GM19240 (cell line): ENCODE data around the gene UBA1.

Experiments
- DNase-seq: peaks from one replicate; pipeline ENCODE4 v3.0.0; 2011; ENCODE audit warnings: low spot score; ENCODE audit not compliant: insufficient read length

Gene UBA1

DNA sequence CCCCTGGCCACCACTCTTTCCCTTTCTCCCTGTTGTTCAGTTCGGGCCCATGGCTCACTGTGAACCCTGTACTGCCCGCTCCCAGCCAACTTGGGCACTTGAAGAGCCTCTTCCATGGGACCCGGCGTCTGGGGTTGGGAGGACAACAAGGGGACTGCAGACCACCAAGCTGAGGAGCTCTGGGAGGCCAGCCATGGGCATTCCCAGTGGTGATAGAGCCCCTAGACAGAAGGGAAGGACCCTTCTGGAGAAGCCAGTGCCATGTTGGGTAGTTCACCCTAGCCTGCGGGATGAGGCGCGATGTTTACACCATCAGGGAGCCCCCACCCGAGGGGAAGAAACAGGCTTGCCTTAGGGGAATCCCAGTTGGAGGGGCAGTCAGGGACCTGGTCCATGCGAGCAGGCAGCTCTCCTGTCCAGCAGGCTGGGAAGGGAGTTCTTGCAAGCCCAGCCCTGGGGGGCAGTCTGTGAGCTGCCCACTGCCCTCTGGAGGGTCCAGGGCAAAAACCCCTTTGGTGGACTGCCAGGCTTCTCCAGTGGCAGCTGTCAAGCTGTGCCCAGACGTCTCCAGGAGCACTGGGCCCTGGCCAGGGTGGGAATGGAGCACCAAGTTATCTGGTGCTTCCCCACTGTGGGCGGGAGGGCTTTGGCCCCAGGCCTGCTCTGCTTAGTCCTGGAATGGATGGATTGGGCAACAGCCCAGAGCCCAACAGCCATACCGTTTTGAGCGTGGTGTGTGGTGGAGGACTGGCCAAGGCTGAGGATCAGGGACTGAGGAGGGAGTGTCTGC, 23.7 kb upstream of the UBA1 start:
- DNase-seq, result no peak

DNA sequence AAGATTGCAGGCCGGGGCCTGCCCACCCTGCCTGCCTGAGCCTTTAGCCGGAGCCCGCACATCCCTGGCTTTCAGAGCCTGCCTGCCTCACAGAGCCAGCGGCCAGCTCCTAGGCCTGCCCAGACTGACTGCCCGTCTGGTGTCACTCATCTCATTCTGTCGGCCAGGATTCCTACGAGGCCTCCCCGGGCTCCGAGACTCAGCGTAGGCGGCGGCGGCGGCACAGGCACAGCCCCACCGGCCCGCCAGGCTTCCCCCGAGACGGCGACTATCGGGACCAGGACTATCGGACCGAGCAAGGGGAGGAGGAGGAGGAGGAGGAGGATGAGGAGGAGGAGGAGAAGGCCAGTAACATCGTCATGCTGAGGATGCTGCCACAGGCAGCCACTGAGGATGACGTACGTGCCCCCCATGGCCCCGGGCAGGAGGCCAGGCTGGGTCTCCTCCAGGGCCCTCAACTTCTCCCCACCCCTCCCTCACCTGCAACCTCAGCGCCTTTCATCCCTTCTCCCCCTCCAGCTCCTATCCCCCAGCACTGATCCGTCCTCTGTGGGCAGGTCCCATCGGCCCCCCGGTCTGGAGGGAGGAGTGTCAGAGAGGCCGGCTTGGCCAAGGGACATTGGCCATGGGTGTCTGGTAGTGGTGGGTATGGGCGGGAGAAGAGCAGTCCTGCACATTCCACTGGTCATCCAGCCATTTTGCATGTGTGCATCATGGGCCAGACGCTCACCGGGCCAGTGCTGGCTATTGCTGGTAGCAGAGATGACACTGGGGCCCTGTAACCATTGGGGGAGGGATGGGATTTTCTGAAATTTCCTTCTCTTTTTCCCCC, 22.6 kb upstream of the UBA1 start:
- DNase-seq, result no peak

DNA sequence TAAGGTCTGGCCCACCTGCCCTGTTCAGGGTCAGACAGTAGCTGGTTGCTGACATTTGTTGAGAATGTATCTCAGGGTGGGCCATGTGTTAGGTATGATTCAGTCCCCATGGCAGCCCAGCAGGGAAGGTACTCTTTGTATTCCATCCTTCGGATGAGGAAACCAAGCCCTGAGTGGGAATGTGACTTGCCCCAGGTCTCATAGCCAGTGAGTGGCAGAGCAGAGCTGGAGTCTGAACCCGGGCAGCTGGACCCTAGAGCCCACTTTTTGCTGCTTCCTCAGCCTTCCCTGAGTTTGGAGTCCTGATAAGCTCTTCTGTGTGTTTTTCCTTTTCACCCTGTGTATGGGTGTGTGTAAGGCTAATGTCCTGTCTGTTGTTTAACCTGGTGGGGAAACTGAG, 21.6 kb upstream of the UBA1 start:
- DNase-seq, result no peak

DNA sequence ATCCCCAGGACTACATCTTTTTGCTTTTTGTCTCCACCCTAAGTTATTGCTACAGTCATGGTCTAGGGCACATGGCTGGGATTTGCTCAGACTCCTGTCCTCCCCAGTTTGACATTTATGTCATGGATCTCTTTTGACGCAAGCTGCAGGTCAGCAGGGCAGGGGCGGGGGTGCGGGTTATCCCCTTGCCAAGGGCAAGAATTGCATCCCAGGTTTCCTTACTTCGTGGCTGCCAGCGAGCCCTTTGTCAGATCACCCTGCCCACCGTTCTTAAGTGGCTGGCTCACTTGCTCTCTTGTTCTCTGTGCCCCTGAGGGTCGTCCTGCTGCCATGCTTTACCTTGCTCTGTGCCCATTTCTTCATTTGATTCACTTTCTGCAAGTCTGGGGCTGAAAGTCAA, 21.1 kb upstream of the UBA1 start:
- no peak for DNase-seq

DNA sequence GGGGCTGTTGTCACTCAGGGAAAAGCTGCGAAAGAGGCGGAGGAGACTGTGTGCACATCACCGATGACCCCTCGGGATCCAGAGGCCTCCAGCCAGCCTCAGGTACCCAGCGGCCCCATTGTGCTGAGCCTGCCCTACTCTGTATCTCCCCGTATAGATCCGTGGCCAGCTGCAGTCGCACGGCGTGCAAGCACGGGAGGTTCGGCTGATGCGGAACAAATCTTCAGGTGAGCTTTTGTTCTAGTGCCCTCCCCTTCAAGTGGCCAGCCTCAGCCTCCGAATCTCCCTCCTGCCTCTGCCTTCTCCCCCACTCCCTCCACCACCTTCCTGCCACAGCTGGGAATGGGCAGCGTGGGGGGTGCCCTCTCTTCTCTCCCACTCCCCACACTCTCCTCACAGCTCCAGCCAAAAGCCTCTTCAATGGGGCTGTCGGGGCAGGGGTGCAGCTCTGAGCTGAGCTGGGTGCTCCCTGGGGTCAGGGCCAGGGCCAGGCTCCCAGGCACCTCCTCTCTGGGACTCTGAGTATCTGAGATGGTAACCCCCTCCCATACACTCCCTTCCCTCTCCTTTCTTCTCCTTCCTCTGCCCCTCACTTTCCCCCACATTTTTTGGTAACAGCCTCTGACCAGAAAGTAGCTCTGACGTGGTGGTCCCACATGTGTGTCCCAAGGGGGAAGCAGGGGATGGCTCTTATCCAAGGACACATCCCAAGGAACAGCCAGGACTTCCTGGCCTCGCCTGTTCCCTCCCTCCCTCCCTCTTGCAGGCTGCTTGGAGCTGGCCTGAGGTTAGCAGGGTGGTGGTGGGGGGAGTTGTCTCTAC, 20.4 kb upstream of the UBA1 start:
- no peak for DNase-seq

DNA sequence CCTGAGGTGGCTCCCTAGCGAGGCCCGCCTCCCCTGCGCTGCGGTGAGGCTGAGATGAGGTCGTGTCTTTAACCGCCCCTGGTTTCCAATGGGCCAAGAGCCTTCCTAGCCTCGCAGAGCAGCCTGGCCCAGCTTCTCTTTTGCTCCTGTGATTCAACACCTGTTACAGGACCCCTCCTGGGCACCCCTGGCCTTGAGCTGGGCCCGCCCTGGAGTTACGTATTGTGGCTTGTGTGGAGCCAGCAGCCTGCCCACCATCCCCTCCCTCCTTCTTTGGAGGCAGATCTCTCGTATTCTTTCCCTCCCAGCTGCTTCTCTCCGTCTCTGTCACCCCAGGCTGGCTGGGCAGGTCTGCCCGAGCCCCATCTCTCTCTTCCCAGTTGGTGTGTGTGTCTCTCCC, 19.3 kb upstream of the UBA1 start:
- no peak for DNase-seq

DNA sequence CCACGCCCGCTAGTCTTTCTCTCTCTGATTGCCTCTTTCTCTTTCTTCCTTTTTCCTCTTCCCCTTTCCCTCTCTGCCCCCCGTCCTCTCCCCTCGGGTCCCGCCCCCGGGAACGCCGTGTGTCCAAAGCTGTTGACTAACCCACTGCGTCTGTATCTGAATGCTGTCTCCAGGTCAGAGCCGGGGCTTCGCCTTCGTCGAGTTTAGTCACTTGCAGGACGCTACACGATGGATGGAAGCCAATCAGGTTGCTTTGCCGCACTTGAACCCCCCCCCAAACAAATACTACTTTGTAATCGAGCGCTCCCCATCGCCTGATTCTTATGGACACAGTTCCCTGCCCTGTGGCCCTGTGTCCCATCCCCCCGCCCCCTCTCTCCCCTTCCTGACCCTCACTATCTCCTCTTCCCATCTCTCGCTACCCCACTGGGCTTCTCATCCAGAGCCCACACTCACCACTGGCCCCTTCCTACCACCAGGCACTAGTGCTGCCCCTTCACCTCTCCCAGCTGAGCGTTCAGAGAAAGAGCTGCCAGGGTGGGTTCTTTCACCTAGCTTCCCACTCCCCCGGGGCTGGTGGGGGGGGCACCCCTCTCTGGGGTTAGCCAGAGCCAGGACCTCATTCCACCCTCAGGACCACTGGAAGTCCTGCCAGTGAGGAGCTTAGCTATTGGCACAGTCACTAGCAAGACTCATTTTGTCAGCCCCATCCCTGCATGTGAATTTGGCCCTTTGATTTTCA, 18.6 kb upstream of the UBA1 start:
- no peak for DNase-seq

DNA sequence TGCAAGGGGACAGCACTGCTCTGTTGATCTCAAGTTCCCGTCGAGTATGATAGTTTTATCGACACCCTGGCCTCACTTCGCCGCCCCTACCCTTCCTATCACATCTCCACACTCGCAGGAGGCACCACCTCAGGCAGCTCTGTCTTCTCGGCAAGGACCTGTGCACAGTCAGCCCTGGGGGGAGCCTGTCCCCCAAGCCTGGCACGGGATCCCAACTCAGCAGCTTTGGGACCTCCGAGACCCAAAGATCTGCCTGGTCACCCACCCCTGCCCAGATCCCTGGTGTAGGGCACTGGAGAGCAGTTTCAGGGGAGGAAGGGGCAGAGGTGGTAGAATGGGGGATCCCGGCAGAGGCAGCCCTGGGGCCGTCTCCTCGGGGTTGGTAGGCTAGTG, 18.0 kb upstream of the UBA1 start:
- no peak for DNase-seq

DNA sequence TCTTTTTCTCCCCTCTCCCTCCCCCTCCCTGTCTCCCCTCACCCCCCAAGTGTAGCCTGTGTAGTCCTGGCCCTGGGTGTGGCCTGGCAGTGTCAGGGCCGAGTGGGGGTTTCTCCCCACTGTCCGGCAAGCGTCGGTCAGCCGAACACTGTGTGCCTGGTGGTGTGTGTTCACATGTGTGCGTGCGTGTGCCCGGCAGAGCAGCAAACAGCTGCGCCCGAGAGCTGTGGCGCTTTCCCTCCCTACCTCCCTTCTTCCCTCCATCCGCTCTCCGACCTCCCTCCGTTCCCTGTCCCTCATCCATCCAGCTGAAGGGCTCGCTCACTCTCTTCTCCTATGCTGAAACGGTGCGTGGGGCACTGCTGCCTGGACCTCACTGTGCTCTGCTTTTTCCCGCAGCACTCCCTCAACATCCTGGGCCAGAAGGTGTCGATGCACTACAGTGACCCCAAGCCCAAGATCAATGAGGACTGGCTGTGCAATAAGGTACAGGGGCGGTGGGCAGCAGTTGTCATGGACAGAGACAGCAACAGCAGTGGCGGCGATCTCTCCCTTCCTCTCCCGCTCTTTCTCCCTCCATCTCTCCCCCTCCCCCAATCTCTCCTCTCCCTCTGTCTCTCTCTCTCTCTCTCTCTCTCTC, 17.4 kb upstream of the UBA1 start:
- no peak for DNase-seq

DNA sequence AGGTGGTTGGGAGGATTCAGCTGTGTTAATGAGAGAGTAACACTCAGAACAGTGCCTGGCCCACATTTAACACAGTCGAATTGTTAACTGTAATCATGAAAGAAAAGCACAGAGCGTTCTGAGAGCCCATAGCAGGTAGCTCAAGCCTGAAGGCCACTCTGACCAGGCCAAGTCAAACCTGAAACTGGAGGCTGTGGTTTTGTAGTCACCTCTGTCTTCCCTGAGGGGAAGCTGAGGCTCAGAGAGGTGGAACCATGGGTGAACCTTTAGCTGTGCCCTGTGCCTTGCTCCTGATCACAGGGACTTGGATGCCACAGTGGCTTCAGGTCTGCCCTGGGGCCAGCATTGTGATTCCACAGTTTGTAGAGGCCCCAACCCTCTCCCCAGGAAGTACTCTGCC, 16.6 kb upstream of the UBA1 start:
- DNase-seq, result no peak

DNA sequence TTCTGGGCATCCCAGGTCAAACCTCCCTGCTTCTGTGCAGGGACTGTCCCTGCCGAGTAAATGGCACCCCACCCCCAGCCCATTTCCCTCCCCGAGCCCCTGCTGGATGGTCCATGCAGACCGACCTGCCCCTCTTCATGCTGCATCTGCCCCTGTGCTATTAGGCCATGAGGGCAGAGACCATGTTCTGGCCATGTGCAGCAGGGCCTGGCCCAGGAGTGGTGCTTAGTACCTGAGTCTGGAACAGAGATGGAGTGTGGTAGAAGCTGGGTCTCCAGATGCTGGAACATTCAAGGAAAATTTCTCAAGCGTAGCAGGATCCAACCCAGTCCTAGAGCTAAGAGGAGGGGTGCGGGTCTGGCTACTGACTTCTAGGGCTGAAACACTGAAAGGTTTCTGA, 15.3 kb upstream of the UBA1 start:
- DNase-seq, result no peak

DNA sequence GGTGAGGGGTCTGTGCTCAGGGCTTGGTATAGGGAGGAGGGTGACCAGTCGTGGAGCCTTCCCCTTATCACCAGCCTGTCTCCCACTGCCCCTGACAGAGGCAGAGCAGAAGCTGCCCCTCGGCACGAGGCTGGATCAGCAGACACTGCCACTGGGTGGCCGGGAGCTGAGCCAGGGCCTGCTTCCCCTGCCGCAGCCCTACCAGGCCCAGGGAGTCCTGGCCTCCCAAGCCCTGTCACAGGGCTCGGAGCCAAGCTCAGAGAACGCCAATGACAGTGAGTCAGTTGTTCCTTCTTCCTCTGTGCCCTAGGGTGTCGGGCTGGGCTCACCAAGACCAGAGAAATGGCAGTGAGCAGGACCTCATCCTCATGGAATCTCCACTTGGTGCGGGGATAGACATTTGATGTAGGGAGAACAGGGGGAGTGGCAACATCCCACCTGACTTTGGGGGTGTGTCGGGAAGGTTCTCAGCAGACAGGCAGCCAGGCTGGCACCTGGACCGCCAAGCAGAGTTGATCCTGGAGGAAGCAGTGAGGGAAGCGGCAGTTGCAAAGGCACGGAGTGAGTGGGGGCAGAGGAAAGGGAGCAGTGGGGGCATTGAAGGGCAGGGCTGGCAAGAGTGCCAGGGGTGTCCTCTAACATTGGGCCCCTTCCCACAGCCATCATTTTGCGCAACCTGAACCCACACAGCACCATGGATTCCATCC, 14.3 kb upstream of the UBA1 start:
- DNase-seq, result no peak

DNA sequence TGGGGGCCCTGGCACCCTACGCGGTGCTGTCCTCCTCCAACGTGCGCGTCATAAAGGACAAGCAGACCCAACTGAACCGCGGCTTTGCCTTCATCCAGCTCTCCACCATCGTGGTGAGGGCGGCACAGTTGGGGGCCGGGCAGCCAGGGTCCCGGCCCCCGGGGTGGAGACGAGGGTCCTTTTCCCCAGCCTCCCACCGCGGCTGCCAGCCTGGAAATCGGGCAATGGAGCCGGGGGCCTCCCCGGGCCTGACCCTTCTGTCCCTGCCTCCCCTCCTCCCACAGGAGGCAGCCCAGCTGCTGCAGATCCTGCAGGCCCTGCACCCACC, 13.7 kb upstream of the UBA1 start:
- no peak for DNase-seq

DNA sequence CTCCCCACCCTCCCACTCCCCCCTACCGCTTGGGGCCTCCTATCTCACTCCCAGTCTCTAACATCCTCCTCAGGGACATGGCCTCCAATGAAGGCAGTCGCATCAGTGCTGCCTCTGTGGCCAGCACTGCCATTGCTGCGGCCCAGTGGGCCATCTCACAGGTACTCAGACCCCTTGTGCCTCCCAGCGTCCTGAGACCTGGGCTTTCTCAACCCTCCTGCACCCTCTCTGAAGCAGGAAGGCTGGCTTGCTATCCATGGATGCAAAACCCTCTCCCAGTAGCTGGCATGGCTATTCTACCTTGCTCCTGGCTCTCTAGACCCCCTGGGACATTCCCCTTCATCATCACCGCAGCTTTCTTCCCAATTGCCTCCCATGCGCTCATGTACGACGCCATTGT, 13.3 kb upstream of the UBA1 start:
- DNase-seq, result no peak

DNA sequence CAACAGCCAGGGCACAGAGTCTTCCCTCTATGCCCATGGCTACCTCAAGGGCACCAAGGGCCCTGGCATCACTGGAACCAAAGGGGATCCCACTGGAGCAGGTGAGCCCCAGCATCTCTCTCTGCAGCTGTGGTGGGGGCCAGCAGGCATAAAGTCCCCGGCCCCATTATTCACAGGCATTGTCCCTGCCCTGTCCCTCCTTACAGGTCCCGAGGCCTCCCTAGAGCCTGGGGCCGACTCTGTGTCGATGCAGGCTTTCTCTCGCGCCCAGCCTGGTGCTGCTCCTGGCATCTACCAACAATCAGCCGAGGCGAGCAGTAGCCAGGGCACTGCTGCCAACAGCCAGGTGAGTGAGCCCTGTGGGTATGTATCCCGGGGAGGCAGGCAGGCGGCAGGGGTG, 12.3 kb upstream of the UBA1 start:
- DNase-seq, result no peak

DNA sequence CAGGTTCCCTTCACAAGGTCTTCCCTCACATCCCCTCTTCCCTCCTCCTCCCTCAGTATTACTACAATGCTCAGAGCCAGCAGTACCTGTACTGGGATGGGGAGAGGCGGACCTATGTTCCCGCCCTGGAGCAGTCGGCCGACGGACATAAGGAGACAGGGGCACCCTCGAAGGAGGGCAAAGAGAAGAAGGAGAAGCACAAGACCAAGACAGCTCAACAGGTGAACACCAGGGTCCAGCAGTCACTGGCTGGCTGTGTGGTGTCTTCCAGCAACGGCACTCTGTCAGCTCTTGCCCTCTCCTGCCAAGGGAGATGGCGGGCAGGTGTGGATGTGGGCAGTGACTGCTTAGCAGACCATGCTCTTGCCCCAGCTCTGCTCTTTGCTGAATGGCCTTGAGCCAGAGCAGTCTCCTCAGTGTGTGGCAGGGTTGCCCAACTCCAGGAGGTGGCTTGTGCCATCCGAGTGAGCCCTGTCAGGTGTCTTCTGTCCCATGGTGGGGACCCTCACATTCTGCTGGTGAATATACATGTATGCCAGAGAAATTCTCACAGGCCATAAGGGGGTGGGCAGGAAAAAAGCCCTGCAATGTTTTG, 11.4 kb upstream of the UBA1 start:
- no peak for DNase-seq

DNA sequence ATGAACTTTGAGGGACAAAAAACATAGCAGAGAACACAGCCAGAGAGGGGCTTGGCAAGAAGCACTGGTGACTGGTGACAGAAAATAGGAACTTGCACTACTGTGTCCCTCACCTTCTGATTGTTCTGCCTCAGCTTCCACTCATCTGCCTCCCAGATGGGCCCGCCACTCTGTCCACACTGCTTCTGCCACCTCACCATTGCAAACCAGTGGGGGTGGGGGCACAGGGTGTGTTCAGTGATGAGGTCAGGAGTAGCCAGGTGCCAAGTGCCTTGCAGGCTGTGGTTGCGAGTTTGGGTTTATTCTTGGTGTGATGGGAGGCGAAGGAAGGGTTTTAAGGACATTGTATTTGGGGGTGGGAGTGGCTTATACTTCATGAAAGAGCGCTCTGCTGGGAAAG, 9.1 kb upstream of the UBA1 start:
- no peak for DNase-seq

DNA sequence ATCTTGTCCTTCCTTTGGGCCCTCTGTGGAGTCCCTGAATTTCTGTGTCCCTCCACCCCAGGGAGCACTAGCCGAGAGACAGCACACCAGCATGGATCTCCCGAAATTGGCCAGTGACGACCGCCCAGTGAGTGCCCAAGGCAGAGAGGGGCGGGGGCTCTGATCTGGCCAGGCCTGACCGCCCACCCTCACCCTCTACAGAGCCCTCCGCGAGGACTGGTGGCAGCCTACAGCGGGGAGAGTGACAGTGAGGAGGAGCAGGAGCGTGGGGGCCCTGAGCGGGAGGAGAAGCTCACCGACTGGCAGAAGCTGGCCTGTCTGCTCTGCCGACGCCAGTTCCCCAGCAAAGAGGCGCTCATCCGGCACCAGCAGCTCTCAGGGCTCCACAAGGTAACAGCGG, 8.4 kb upstream of the UBA1 start:
- no peak for DNase-seq

DNA sequence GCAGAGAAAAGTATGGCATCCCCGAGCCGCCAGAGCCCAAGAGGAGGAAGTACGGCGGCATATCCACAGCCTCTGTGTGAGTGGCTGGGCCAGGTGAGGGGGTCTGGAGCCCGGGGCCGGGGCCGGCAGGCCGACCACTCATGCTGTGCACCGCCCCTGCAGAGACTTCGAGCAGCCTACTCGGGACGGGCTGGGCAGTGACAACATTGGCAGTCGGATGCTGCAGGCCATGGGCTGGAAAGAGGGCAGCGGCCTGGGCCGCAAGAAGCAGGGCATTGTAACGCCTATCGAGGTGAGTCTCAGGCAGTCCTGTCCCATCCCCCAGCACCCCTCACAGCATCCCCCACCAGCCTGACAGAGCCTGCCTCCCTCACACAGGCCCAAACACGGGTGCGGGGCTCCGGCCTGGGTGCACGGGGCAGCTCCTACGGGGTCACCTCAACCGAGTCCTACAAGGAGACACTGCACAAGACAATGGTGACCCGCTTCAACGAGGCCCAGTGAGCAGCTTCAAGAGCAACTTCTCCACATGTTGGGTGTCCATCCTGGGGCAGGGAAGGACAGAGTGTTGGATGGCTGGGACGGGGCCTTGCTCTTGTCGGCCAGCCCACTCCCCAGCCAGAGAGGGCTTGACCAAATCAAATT, 7.4 kb upstream of the UBA1 start:
- DNase-seq, result no peak
